ENCODE measurements around the gene GPBP1.
"Not testable (repeated sequence)": the region's sequence is repeated elsewhere in the genome, so short reads cannot be mapped to it uniquely, and the experiment has no call there.

Gene GPBP1

GRCh38 chr5:57306359-57306758 lies 132.5 kb downstream of the GPBP1 start:
- peaks cover 5% of the 10 kb centered on the region for H3K36me3 Mint-ChIP-seq
- H3K27ac Mint-ChIP-seq = no peak overlapping the region
- peaks cover 15% of the 10 kb centered on the region for H3K4me1 Mint-ChIP-seq (ENCODE audit: low read depth)
- no peaks in the 10 kb centered on the region for H3K27me3 Mint-ChIP-seq
- no peak overlapping the region for H3K4me3 Mint-ChIP-seq
- H3K9me3 Mint-ChIP-seq (ENCODE audit: low read depth) = peaks cover 7% of the 10 kb centered on the region

- peaks cover 4% of the 10 kb centered on the region for H3K4me1 Mint-ChIP-seq (ENCODE audit: low read depth)
- H3K4me3 Mint-ChIP-seq = no peak overlapping the region
These were observed 133.7 kb downstream of the GPBP1 start for GRCh38 chr5:57307516-57307915.

GRCh38 chr5:57309022-57309421 lies 135.2 kb downstream of the GPBP1 start:
- not testable (repeated sequence) for H3K36me3 Mint-ChIP-seq; H3K4me1 Mint-ChIP-seq (ENCODE audit: low read depth); H3K27ac Mint-ChIP-seq; H3K4me3 Mint-ChIP-seq; H3K27me3 Mint-ChIP-seq; H3K9me3 Mint-ChIP-seq (ENCODE audit: low read depth)

More at GRCh38 chr5:57307516-57307915, 133.7 kb downstream of the GPBP1 start:
- Mint-ChIP-seq H3K27me3 (no peaks in the 10 kb centered on the region), H3K27ac (no peak overlapping the region), H3K36me3 (peaks cover 5% of the 10 kb centered on the region), H3K9me3 (ENCODE audit: low read depth) (peaks cover 7% of the 10 kb centered on the region)

- Mint-ChIP-seq H3K27ac (no peak overlapping the region), H3K27me3 (no peaks in the 10 kb centered on the region), H3K4me3 (no peak overlapping the region), H3K36me3 (peaks cover 5% of the 10 kb centered on the region), H3K9me3 (ENCODE audit: low read depth) (peaks cover 5% of the 10 kb centered on the region), H3K4me1 (ENCODE audit: low read depth) (no peaks in the 10 kb centered on the region)
These were observed 137.4 kb downstream of the GPBP1 start for GRCh38 chr5:57311251-57311650.

DNA sequence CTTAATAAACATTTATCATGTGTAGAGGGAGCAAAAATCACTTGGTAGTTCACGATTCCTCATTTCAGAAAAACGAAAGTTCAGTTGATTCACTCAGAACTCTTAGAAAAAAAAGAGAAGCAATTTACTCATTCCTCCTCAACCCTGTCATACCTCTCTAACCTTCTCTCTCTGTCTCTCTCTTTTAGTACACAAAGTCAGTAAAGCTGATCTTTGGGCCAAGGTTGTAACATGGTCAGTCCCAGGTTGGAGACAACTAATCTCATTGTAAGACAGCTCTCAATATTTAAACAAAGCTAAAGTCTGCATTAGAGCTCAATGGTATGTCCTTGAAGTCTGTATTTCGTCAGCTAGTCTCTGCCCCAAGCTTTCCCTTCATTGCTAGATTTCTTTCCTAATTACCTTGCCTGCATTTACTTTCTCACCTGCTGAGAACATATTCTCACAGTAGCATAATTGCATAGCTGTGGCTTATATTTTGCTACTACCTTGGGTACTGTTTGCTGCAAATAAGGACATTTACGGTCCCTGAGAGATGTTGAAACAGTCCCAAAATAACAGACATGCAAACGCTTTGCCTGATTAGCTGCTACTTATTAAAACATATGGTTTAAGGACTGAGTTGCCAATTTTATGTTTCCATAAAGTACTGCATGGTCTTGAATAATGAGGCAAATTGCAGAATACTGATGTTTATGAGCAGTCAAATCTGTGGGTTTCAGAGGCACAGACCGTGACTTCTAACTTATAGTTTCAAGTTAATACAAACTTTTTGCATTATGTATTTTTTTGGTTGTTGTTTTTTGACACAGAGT lies 138.3 kb downstream of the GPBP1 start:
- Mint-ChIP-seq H3K9me3 (ENCODE audit: low read depth) (no peaks in the 10 kb centered on the region), H3K27me3 (no peaks in the 10 kb centered on the region), H3K4me3 (no peak overlapping the region), H3K4me1 (ENCODE audit: low read depth) (no peaks in the 10 kb centered on the region), H3K36me3 (no peaks in the 10 kb centered on the region), H3K27ac (no peak overlapping the region)

DNA sequence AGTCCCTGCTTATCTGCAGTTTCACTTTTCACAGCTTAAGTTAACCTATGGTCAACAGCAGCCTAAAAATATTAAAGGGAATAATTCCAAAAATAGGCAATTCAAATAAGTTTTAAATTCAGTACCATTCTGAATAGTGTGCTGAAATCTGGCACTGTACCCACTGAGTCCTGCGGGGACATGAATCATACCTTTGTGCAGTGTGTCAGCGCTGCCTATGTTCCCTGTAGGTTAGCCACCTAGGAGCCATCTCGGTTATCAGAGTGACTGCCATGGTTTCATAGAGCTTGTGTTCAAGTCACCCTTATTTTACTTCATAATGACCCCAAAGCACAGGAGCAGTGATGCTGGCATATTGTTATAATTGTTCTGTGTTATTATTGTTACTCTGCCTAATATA lies 139.9 kb downstream of the GPBP1 start:
- H3K36me3 Mint-ChIP-seq = no peaks in the 10 kb centered on the region
- no peaks in the 10 kb centered on the region for H3K4me1 Mint-ChIP-seq (ENCODE audit: low read depth)
- H3K27me3 Mint-ChIP-seq = no peaks in the 10 kb centered on the region
- H3K9me3 Mint-ChIP-seq (ENCODE audit: low read depth) = no peaks in the 10 kb centered on the region
- no peak overlapping the region for H3K4me3 Mint-ChIP-seq
- no peak overlapping the region for H3K27ac Mint-ChIP-seq
